Measurements from ENCODE around the gene ARID1A. TPM values are rescaled to one million over a fixed set of nuclear protein-coding genes. Genes with fewer than 3 reads are reported as not detected.

The ARID1A gene
- total and polyA plus RNA-seq, 2 of the 8 experiments (the other 6 are each of a cell fraction or from before 2014, with no cell fraction given): 52.1 to 103 TPM

GRCh38 chr1:26697978-26698849 lies 2.4 kb downstream of the ARID1A start:
- H3K27ac ChIP-seq (ENCODE audit: low read depth, low read length): peak overlapping the region; percentile 56; the same call in 1 of the 2 replicates
- peaks cover 60 to 69% of the 10 kb centered on the region in 2 experiments for H3K79me2 ChIP-seq (ENCODE audit: control insufficient read depth in 1 of 2, insufficient read depth in 2 of 2, low read length in 2 of 2)
- H2AFZ ChIP-seq (ENCODE audit: low read length): no peak overlapping the region
- FAIRE-seq (peak; percentile 36), DNase-seq (ENCODE audit: low read depth in 1 of 2, low spot score in 2 of 2) (no peak)
- peak overlapping the region; percentile 49 to 98 (median 88) for H3K9ac ChIP-seq (replicated peaks in 1 of 4; ENCODE audit: extremely low read depth in 1 of 4, low read depth in 3 of 4, low read length in 3 of 4)
- no peak overlapping the region for H3K23ac ChIP-seq (ENCODE audit: insufficient read length)
- ChIA-PET CTCF (ENCODE audit: partially characterized antibody) (interaction anchor here (0.6 to 5.8 kb wide), 4 partner anchors 21 to 96 kb away, joined by 3 to 25 read pairs (median 11); no protein-coding TSS in a partner anchor), POLR2A (ENCODE audit: partially characterized antibody) (interaction anchor here (0.5 to 14.4 kb wide), 17 partner anchors 9 to 231 kb away, joined by 3 to 256 read pairs (median 3); partner anchors contain the start of gene PIGV)
- H2BK120ac ChIP-seq (replicated peaks; ENCODE audit: low read depth, low read length): no peak overlapping the region
- peaks cover 2% of the 10 kb centered on the region; the same call in 1 of the 2 replicates for H3K79me1 ChIP-seq (ENCODE audit: low read depth, low read length)
- no peak overlapping the region for H3K14ac ChIP-seq (ENCODE audit: insufficient read length)
- no peak overlapping the region for H4K91ac ChIP-seq (replicated peaks; ENCODE audit: insufficient read length, low read length)
- peaks cover 0 to 8% (median 0%) of the 10 kb centered on the region in 4 experiments; a peak in 2 of 8 replicates for H3K36me3 ChIP-seq (ENCODE audit: control insufficient read depth in 2 of 4, insufficient read depth in 4 of 4, low read length in 3 of 4)
- H3K9me3 ChIP-seq (ENCODE audit: insufficient read depth in 2 of 2, low read depth in 1 of 2, low read length in 1 of 2): no peaks in the 10 kb centered on the region
- H2AK5ac ChIP-seq (ENCODE audit: low read depth, low read length): no peak overlapping the region
- H2BK15ac ChIP-seq (ENCODE audit: low read length): no peak overlapping the region
- H4K5ac ChIP-seq (ENCODE audit: insufficient read length, low read depth, low read length): peak overlapping the region; percentile 13
- WGBS, 2 experiments (ENCODE audit: extremely low coverage in 1 of 2, insufficient coverage in 1 of 2, insufficient read length in 1 of 2, insufficient replicate concordance in 2 of 2, low coverage in 1 of 2, low lambda C conversion rate in 2 of 2, missing lambda C conversion rate in 1 of 2): 2% methylated on average over 8 of the region's 8 CpGs; no CpG with 5 or more reads in 1 of the 2 experiments
- no peak overlapping the region for H3K56ac ChIP-seq (replicated peaks; ENCODE audit: insufficient read length, low read depth, low read length)
- peak overlapping the region; percentile 60 for H2BK5ac ChIP-seq (ENCODE audit: low read depth, low read length)
- no peaks in the 10 kb centered on the region for H3K27me3 ChIP-seq (replicated peaks in 1 of 4; ENCODE audit: control insufficient read depth in 3 of 4, extremely low read depth in 1 of 4, insufficient read depth in 3 of 4, low read length in 3 of 4)
- peak overlapping the region; percentile 87 to 94 for H3K4me2 ChIP-seq (ENCODE audit: insufficient read depth in 1 of 2, low read depth in 2 of 2, low read length in 2 of 2)
- H3K4ac ChIP-seq (replicated peaks; ENCODE audit: insufficient read length, low read depth, low read length): no peak overlapping the region
- H3K4me1 ChIP-seq (replicated peaks in 1 of 4; ENCODE audit: control insufficient read depth in 3 of 4, insufficient read depth in 4 of 4, low read length in 3 of 4): peaks cover 15 to 34% (median 25%) of the 10 kb centered on the region in 4 experiments; a peak in 6 of 7 replicates
- H3K23me2 ChIP-seq (ENCODE audit: low read depth, low read length): peaks cover 10% of the 10 kb centered on the region
- H2BK12ac ChIP-seq (ENCODE audit: low read depth, low read length): no peak overlapping the region
- peak overlapping the region; percentile 88 to 95 (median 92) for H3K4me3 ChIP-seq (ENCODE audit: extremely low read depth in 1 of 4, insufficient read depth in 2 of 4, low read depth in 3 of 4, low read length in 4 of 4)
- peaks cover 33 to 36% of the 10 kb centered on the region in 2 experiments for H4K20me1 ChIP-seq (replicated peaks in 1 of 2; ENCODE audit: control insufficient read depth in 1 of 2, insufficient read depth in 2 of 2, low read length in 2 of 2)
- H2BK20ac ChIP-seq (ENCODE audit: low read length): no peak overlapping the region
- H3K18ac ChIP-seq (ENCODE audit: extremely low read depth, low read length): no peak overlapping the region
- peak overlapping the region; percentile 51; the same call in 1 of the 2 replicates for H4K8ac ChIP-seq (ENCODE audit: extremely low read depth, insufficient read depth, low read length)
- TF ChIP-seq TBP (IDR thresholded peaks at IDR 0.05; ENCODE audit: low read depth, low read length) (no peak), SP4 (IDR thresholded peaks at IDR 0.05; ENCODE audit: low read length) (no peak), SAP30 (IDR thresholded peaks at IDR 0.05; ENCODE audit: insufficient read depth, insufficient replicate concordance, low read length) (peak; percentile 36), E2F6 (IDR thresholded peaks at IDR 0.05) (no peak), CBX8 (IDR thresholded peaks at IDR 0.05; ENCODE audit: borderline replicate concordance, low read depth, low read length) (no peak), TCF12 (IDR thresholded peaks at IDR 0.05; ENCODE audit: low read depth, low read length) (no peak), YY1 (IDR thresholded peaks at IDR 0.05; ENCODE audit: low read depth, low read length) (no peak), SIN3A (conservative IDR thresholded peaks at IDR 0.05 in 1 of 2, IDR thresholded peaks at IDR 0.05 in 1 of 2; ENCODE audit: low read depth in 1 of 2, low read length in 2 of 2) (peak in 1 of 2 experiments; percentile 67; a peak in 2 of 4 replicates), TAF1 (IDR thresholded peaks at IDR 0.05; ENCODE audit: low read depth, low read length) (peak; percentile 9; the same call in 1 of the 2 replicates), POLR2AphosphoS5 (IDR thresholded peaks at IDR 0.05; ENCODE audit: low read depth, low read length) (0 out of 2 replicates have a peak, but pooled peaks have one; percentile 17)

All from H1 (cell line).